SKM-1 (cell line): Measurements from ENCODE around the gene NAV1.
"Not testable (repeated sequence)": the region's sequence is repeated elsewhere in the genome, so short reads cannot be mapped to it uniquely, and the experiment has no call there.

Experiments
- DNase-seq: peaks from one replicate; lab custom pipeline; 2025; ENCODE audit not compliant: unreplicated experiment; lab: John Stamatoyannopoulos, UW

The NAV1 gene, protein sequence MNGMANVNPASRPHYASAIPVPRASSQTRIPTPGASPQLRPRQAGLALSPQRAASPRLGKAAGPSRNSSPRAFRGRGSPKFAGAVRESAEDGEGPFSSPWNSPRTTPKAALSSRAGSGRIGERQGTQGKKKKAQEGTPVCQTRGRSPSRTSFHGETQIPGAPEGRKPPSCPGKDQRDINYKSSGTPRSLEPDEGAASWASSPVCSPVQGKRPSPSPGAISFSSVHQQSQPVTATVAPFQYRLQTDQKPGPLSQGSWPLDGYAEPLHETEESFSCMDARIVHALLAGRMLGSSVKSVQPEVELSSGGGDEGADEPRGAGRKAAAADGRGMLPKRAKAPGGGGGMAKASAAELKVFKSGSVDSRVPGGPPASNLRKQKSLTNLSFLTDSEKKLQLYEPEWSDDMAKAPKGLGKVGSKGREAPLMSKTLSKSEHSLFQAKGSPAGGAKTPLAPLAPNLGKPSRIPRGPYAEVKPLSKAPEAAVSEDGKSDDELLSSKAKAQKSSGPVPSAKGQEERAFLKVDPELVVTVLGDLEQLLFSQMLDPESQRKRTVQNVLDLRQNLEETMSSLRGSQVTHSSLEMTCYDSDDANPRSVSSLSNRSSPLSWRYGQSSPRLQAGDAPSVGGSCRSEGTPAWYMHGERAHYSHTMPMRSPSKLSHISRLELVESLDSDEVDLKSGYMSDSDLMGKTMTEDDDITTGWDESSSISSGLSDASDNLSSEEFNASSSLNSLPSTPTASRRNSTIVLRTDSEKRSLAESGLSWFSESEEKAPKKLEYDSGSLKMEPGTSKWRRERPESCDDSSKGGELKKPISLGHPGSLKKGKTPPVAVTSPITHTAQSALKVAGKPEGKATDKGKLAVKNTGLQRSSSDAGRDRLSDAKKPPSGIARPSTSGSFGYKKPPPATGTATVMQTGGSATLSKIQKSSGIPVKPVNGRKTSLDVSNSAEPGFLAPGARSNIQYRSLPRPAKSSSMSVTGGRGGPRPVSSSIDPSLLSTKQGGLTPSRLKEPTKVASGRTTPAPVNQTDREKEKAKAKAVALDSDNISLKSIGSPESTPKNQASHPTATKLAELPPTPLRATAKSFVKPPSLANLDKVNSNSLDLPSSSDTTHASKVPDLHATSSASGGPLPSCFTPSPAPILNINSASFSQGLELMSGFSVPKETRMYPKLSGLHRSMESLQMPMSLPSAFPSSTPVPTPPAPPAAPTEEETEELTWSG (N-terminal part only)

GRCh38 chr1:201538612-201539551 lies at the start of gene NAV1:
Gene NAV1 (plus strand): TSS chr1:201539127. CDS start chr1:201622885, 83,758 bp downstream.
- DNase-seq: no peak

DNA sequence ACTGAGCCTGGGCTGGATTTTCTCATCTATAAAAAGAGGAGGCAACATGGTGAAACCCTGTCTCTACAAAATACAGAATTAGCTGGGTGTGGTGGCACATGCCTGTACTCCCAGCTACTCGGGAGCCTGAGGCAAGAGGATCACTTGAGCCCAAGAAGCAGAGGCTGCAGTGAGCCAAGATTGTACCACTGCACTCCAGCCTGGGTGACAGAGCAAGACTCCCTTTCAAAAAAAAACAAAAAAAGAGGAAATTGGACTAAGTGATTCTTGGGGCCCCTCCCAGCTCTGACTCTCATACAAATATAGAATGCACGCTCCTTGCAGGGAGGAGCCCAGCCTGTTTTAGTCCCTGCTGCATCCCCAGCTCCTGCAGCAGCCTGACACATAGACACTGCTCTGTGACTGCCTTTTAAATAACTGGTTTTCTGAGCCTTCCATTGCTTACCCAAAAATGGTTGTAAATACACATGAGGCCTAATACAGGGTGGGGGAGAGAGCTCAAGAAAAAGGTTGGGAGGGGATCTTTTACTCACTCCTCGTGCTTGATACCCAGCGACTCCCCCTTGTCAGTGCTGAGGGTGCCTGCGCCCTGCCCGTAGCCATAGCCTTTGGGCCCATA lies 49.2 kb upstream of the NAV1 start:
- DNase-seq: peak; percentile 46

- no peak for DNase-seq
Measured at GRCh38 chr1:201490708-201491131, 48.2 kb upstream of the NAV1 start.

GRCh38 chr1:201491896-201492511 lies 46.9 kb upstream of the NAV1 start:
- no peak for DNase-seq

DNA sequence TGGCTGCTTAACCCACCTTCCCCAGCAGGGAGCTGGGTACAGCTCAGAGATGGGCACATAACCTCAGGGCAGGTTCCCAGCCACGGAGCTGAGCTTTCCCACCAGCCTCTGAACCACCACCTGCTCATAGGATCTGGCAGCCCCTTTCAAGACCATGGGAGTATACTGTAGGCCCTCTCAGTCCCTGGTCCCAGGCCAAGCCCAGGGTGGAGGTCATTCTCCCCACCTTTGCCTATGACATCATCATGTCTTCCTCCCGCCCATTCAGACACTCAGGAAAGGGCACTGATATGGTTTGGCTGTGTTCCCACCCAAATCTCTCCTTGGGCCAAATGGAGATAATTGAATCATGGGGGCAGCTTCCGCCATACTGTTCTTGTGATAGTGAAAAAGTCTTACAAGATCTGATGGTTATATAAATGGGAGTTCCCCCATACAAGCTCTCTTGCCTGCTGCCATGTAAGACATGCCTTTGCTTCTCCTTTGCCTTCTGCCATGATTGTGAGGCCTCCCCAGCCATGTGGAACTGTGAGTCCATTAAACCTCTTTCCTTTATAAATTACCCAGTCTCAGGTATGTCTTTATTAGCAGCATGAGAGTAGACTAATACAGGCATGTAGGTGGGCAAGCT lies 45.8 kb upstream of the NAV1 start:
- not testable (repeated sequence) for DNase-seq

GRCh38 chr1:201493757-201494617 lies 44.9 kb upstream of the NAV1 start:
- no peak for DNase-seq

GRCh38 chr1:201495551-201496295 lies 43.2 kb upstream of the NAV1 start:
- no peak for DNase-seq

DNA sequence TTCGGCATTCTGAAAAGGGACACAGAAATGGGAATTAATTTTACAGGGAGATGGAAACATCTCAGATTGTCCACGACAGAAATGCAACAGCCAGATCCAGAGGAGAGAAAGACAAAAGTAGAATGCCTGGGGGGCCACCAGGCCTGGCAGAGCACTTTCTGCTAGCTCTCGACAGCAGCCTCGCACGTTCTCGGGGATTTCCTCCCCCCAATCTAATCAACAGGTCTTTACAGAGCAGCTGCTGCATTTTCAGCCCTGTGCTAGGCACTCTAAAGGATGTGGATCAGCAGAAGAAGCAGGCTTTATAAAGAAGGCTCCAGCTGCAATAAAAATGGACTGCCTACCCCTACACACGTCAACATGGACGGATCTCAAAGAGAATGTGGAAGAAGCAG lies 42.6 kb upstream of the NAV1 start:
- DNase-seq: no peak

- DNase-seq: no peak
Measured at GRCh38 chr1:201497935-201498509, 40.9 kb upstream of the NAV1 start.

GRCh38 chr1:201498621-201499020 lies 40.3 kb upstream of the NAV1 start:
- DNase-seq: no peak

- DNase-seq: no peak
Measured at GRCh38 chr1:201499191-201499590, 39.7 kb upstream of the NAV1 start.

- DNase-seq: no peak
Measured at GRCh38 chr1:201499795-201500669, 38.9 kb upstream of the NAV1 start.

GRCh38 chr1:201500670-201501120 lies 38.2 kb upstream of the NAV1 start:
- DNase-seq: no peak

GRCh38 chr1:201501144-201501543 lies 37.8 kb upstream of the NAV1 start:
- DNase-seq: no peak

DNA sequence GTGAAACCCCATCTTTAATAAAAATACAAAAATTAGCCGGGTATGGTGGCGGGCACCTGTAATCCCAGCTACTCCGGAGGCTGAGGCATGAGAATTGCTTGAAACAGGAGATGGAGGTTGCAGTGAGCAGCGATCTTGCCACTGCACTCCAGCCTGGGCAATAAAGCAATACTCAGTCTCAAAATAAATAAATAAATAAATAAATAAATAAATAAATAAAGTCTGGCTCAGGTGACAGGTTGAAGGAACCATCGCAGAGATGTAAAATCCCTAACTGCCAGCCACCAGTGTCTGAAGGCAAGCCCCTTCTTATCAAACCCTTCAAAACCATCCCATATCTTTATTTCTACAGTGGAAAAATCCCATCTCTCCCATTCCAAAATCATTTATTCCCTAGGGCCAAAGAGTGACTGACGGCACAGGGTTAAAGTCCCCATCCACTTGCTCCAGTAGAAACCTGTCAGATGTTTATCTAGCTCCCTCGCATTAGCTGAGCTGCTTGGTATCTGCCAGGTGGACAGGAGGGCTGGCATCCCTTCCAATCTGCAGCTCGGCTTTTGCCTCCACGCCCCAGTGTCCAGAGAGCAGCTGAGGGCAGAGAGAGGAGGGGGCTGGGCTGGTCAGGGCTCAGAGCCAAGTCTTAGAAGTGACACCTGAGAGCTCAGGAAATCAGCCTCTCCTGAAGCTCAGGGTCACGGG lies 37.0 kb upstream of the NAV1 start:
- no peak for DNase-seq
